Measurements from ENCODE around the gene CFAP91. TPM values are rescaled to one million over a fixed set of nuclear protein-coding genes. Genes with fewer than 3 reads are reported as not detected.
A peak's percentile ranks its signal among the peaks of the same experiment; 100 is the strongest.
"Not testable (repeated sequence)": the region's sequence is repeated elsewhere in the genome, so short reads cannot be mapped to it uniquely, and the experiment has no call there.

Gene CFAP91
- total RNA-seq, 1 donor from 2014 or later, result not detected

DNA sequence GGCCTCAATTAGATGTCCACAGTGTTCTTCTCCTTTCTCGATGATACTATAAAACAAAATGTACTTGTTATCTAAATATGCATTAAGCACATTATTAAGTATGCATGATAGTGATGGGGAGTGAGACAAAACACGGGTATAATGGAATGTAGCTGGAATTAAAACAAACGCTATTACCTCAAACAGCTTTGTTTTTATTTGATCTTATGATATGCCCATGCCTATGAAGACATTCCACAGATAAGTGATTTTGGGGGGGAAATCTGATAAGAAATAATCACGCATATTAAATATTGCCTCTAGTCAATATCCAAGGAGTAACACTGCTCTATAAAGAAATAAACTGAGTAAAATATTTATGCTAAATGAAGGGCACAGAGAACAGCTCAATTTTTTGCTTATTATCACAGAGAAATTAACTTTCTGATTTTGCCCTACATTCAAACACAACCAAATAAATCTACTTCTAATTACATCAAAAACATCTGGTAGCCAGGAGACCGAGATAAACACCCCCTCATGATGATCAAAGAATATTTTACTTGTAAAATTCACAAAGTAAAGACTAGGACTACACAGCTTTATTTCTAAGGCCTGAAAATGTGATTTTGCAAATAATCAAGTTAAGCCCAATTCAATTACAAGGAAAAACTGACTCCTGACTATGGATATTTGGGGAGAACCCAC lies 27.5 kb upstream of the CFAP91 start:
- TF ChIP-seq, protein P1, sequence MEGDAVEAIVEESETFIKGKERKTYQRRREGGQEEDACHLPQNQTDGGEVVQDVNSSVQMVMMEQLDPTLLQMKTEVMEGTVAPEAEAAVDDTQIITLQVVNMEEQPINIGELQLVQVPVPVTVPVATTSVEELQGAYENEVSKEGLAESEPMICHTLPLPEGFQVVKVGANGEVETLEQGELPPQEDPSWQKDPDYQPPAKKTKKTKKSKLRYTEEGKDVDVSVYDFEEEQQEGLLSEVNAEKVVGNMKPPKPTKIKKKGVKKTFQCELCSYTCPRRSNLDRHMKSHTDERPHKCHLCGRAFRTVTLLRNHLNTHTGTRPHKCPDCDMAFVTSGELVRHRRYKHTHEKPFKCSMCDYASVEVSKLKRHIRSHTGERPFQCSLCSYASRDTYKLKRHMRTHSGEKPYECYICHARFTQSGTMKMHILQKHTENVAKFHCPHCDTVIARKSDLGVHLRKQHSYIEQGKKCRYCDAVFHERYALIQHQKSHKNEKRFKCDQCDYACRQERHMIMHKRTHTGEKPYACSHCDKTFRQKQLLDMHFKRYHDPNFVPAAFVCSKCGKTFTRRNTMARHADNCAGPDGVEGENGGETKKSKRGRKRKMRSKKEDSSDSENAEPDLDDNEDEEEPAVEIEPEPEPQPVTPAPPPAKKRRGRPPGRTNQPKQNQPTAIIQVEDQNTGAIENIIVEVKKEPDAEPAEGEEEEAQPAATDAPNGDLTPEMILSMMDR (IDR thresholded peaks at IDR 0.05), result no peak
- DNase-seq (ENCODE audit: low spot score), result no peak
- Mint-ChIP-seq H3K36me3 (ENCODE audit: low read depth) (peaks cover 9% of the 10 kb centered on the region), H3K4me1 (ENCODE audit: low read depth) (peaks cover 23% of the 10 kb centered on the region), H3K4me3 (ENCODE audit: unreplicated experiment) (no peak overlapping the region), H3K27me3 (ENCODE audit: low read depth) (no peaks in the 10 kb centered on the region), H3K27ac (ENCODE audit: unreplicated experiment) (no peak overlapping the region), H3K9me3 (ENCODE audit: low read depth) (no peaks in the 10 kb centered on the region)

DNA sequence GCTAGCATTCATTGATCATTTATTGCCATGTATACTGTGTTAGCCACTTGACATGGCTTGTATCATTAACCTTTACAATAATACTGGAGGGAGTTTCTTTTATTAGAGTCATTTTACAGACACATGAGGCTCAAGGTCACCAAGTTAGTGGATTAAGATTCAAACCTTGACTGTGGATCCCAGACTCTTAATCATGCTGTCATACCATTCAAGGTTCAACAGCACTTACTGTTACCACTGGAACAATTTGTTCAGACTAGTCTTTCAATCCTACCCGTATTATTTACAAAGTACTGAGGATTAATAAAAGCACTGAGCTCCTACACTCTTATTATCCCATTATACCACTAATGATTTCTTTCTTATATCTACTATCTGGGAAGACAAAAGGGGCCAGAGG lies 26.8 kb upstream of the CFAP91 start:
- TF ChIP-seq, protein P1 (IDR thresholded peaks at IDR 0.05), result no peak
- Mint-ChIP-seq H3K36me3 (ENCODE audit: low read depth) (peaks cover 5% of the 10 kb centered on the region), H3K27ac (ENCODE audit: unreplicated experiment) (no peak overlapping the region), H3K9me3 (ENCODE audit: low read depth) (no peaks in the 10 kb centered on the region), H3K4me1 (ENCODE audit: low read depth) (peaks cover 23% of the 10 kb centered on the region), H3K27me3 (ENCODE audit: low read depth) (no peaks in the 10 kb centered on the region), H3K4me3 (ENCODE audit: unreplicated experiment) (peak overlapping the region; percentile 96)
- DNase-seq (ENCODE audit: low spot score), result no peak

DNA sequence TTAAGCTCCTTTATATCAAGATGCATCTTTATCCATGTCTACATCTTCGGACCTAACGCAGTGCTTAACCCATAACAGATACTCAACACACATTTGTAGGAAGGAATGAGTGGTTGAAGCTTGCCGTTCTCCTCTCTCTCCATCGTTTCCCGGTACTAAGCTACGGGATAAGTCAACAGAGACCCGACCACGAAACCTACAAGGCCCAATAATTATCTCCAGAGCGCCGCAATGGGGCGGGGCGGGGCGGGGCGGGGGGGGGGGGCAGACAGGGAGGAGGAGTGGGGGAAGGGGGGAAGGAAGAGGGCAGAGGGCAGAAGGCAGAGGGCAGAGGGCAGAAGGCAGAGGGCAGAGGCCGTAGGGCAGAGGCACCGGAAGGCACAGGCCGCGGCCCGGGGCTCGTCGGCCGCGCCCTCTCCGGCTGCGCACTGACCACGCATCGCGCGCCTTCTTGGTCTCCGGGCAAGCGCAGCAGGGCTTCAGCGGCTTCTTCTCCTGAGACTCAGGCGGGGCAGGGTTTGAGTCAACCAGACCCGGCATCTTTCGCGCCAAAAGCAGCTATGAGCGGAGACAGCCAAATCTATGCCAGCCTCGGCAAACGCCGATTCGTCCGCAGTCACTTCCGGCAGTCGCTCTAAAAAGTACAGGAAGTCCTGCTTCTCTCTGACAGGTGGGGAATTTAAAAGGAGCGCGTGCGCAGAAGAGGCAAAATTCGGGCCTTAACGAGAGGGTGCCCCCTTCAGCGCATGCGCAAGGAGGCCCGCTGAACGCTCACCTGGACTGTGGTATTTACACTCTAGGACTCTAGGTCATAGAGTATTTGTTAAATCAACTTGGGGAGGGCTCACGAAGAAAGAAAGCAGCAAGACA lies 25.8 kb upstream of the CFAP91 start, which contains the start of gene COX17:
COX17 (minus strand) TSS at position 636 of the 870 bp plus-strand sequence; CDS start at position 540, 96 bp downstream.
- H3K9me3 Mint-ChIP-seq (ENCODE audit: low read depth), result no peaks in the 10 kb centered on the region
- DNase-seq (ENCODE audit: low spot score), result peak; percentile 95
- TF ChIP-seq, protein P1 (IDR thresholded peaks at IDR 0.05), result no peak
- peak within 1 kb of the TSS; percentile 96 for H3K4me3 Mint-ChIP-seq (ENCODE audit: unreplicated experiment)
- peak within 1 kb of the TSS; percentile 94 for H3K27ac Mint-ChIP-seq (ENCODE audit: unreplicated experiment)
- H3K36me3 Mint-ChIP-seq (ENCODE audit: low read depth), result peaks cover 5% of the 10 kb centered on the region
- no peaks in the 10 kb centered on the region for H3K27me3 Mint-ChIP-seq (ENCODE audit: low read depth)
- peaks cover 23% of the 10 kb centered on the region for H3K4me1 Mint-ChIP-seq (ENCODE audit: low read depth)

DNA sequence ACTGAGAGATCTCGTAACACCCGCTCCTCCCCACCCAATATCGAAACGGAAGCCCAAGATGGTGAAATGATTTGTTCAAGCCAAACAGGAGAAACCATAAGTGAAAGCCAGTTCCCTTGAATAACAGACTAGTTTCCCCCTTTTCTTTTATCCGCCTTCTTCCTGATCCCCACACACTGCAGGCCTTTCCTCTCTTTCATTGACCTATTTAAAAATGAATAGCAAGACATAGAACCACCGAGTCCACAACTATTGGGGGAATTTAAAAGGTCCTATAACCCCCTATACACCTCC lies 25.2 kb upstream of the CFAP91 start:
- H3K4me1 Mint-ChIP-seq (ENCODE audit: low read depth), result peaks cover 23% of the 10 kb centered on the region
- peak overlapping the region; percentile 96 for H3K4me3 Mint-ChIP-seq (ENCODE audit: unreplicated experiment)
- TF ChIP-seq, protein P1 (IDR thresholded peaks at IDR 0.05), result no peak
- no peaks in the 10 kb centered on the region for H3K9me3 Mint-ChIP-seq (ENCODE audit: low read depth)
- H3K27me3 Mint-ChIP-seq (ENCODE audit: low read depth), result no peaks in the 10 kb centered on the region
- peaks cover 4% of the 10 kb centered on the region for H3K36me3 Mint-ChIP-seq (ENCODE audit: low read depth)
- peak overlapping the region; percentile 94 for H3K27ac Mint-ChIP-seq (ENCODE audit: unreplicated experiment)
- DNase-seq (ENCODE audit: low spot score), result no peak

DNA sequence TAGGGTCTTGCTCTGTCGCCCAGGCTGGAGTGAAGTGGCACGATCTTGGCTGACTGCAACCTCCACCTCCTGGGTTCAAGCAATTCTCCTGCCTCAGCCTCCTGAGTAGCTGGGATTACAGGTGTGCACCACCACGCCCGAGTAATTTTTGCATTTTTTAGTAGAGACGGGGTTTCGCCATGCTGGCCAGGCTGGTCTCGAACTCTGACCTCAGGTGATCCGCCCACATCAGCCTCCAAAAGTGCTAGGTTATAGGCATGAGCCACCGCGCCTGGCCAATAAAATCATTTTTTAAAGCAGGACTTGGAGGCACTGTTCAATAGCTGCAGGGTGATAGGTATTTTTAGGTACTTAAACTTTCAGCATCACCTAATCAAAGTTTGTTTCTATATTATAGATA lies 24.6 kb upstream of the CFAP91 start:
- H3K9me3 Mint-ChIP-seq (ENCODE audit: low read depth); H3K4me3 Mint-ChIP-seq (ENCODE audit: unreplicated experiment); DNase-seq (ENCODE audit: low spot score); H3K27ac Mint-ChIP-seq (ENCODE audit: unreplicated experiment); H3K27me3 Mint-ChIP-seq (ENCODE audit: low read depth); H3K36me3 Mint-ChIP-seq (ENCODE audit: low read depth): not testable (repeated sequence)
- H3K4me1 Mint-ChIP-seq (ENCODE audit: low read depth), result peaks cover 23% of the 10 kb centered on the region
